DOHH2 (cell line): ENCODE data around the gene NRAP.

Source experiments
- H3F3A ChIP-seq: fragments of 200-600 bp; sonication (generic), shearing (Covaris generic); 2 replicates; pipeline ENCODE4 v1.6.0; 2016; ENCODE audit warnings: antibody characterized with exemption, mild to moderate bottlenecking; ENCODE audit not compliant: control insufficient read depth, insufficient read depth
- H3K27ac ChIP-seq: fragments of 200-600 bp; sonication (generic); 2 replicates; pipeline ENCODE4 v1.5.1; 2014; ENCODE audit warnings: low read depth, mild to moderate bottlenecking, low read length, moderate library complexity
- H3K27me3 ChIP-seq: fragments of 200-600 bp; sonication (generic); 2 replicates; pipeline ENCODE4 v1.6.1; 2014; ENCODE audit warnings: mild to moderate bottlenecking, low read length, mixed read lengths; ENCODE audit not compliant: control insufficient read depth
- H3K36me3 ChIP-seq: fragments of 200-600 bp; sonication (generic); 2 replicates; pipeline ENCODE4 v1.6.1; 2014; ENCODE audit warnings: mild to moderate bottlenecking, low read length, moderate library complexity, mixed read lengths; ENCODE audit not compliant: control insufficient read depth
- H3K4me1 ChIP-seq: fragments of 200-600 bp; sonication (generic); 2 replicates; pipeline ENCODE4 v1.6.1; 2014; ENCODE audit warnings: mild to moderate bottlenecking, low read length, mixed read lengths; ENCODE audit not compliant: control insufficient read depth
- H3K4me2 ChIP-seq: fragments of 200-600 bp; sonication (generic); 2 replicates; pipeline ENCODE4 v1.6.0; 2014; ENCODE audit warnings: mild to moderate bottlenecking, low read length, moderate library complexity
- H3K4me3 ChIP-seq: fragments of 200-600 bp; sonication (generic); 2 replicates; pipeline ENCODE4 v1.5.1; 2014; ENCODE audit warnings: mild to moderate bottlenecking, low read length, mixed read lengths
- H3K79me2 ChIP-seq: fragments of 200-600 bp; sonication (generic); 2 replicates; pipeline ENCODE4 v1.6.1; 2014; ENCODE audit warnings: mild to moderate bottlenecking, low read length, mixed read lengths; ENCODE audit not compliant: control insufficient read depth
- H3K9me2 ChIP-seq: fragments of 200-600 bp; sonication (generic); replicated peaks from 2 replicates; pipeline ENCODE4 v1.6.1; 2014; ENCODE audit warnings: mild to moderate bottlenecking, low read length, mixed read lengths; ENCODE audit not compliant: control insufficient read depth
- H3K9me3 ChIP-seq: fragments of 200-600 bp; sonication (generic); 2 replicates; pipeline ENCODE4 v1.6.1; 2014; ENCODE audit warnings: antibody characterized with exemption, low read length, mixed read lengths; ENCODE audit not compliant: control insufficient read depth, insufficient read depth
- H4K20me1 ChIP-seq: fragments of 200-600 bp; sonication (generic); 2 replicates; pipeline ENCODE4 v1.6.0; 2014; ENCODE audit warnings: low read depth, mild to moderate bottlenecking, antibody characterized with exemption, low read length, moderate library complexity; ENCODE audit not compliant: control insufficient read depth, insufficient read depth
- CTCF ChIP-seq: fragments of 200-600 bp; sonication (generic); IDR thresholded peaks from one replicate; pipeline ENCODE4 v1.5.1; 2014; ENCODE audit warnings: antibody characterized with exemption, mild to moderate bottlenecking, low read depth, low read length; ENCODE audit not compliant: poor library complexity, severe bottlenecking
- EZH2phosphoT487 ChIP-seq: fragments of 200-600 bp; sonication (generic); IDR thresholded peaks from 2 replicates; pipeline ENCODE4 v1.6.1; 2017; ENCODE audit warnings: borderline replicate concordance, mild to moderate bottlenecking, antibody characterized with exemption, low read length, moderate library complexity, mixed read lengths

The NRAP gene

DNA sequence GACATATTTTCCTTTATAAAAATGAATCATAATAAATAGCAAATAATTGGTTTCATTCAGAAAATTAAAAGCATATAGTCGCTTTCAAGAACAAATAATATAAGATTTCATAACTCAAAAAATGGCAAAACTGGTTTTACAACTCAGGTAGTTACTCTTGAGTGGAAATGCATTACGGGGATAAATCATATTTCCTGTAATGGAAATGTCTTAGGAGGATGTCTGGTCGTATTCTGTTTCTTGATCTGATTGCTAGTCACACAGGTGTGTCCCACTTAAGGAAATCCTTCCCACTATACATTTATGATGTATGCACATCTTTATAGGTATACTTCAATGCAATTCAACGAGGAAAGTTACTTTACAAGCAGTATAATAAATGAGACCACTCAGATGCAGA lies 20.7 kb downstream of the NRAP start:
- Histone ChIP-seq H3K9me3 (no peaks in the 10 kb centered on the region), H3K79me2 (no peaks in the 10 kb centered on the region), H3K27ac (no peak overlapping the region), H3K4me3 (no peak overlapping the region), H3F3A (no peaks in the 10 kb centered on the region), H3K27me3 (peaks cover 17% of the 10 kb centered on the region), H3K4me2 (no peak overlapping the region), H4K20me1 (no peaks in the 10 kb centered on the region), H3K36me3 (no peaks in the 10 kb centered on the region), H3K4me1 (no peaks in the 10 kb centered on the region), H3K9me2 (no peaks in the 10 kb centered on the region)
- TF ChIP-seq CTCF: no peak
- TF ChIP-seq EZH2phosphoT487: no peak

DNA sequence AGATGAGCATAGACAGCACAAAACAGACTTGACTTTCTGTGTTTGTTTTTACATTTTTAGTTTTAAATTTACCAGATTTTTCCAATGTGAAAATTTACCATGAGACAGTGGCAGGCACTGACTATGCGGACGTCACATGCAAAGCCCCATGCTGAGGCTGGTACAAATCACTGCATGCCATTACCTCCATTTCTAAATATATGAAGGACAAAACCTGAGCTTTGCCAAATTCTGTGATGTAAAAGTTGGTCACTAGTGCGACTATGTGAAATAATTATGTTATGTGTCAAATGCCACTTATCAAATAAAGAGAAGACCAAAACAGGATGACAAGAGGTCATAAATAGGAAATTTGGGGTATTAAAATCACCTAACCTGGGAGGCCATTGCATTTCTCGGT lies 22.1 kb downstream of the NRAP start:
- no peaks in the 10 kb centered on the region for H3K9me3 ChIP-seq
- H3K9me2 ChIP-seq: no peaks in the 10 kb centered on the region
- peaks cover 17% of the 10 kb centered on the region for H3K27me3 ChIP-seq
- H3K4me3 ChIP-seq: no peak overlapping the region
- H3K36me3 ChIP-seq: no peaks in the 10 kb centered on the region
- no peaks in the 10 kb centered on the region for H3F3A ChIP-seq
- no peaks in the 10 kb centered on the region for H3K79me2 ChIP-seq
- no peaks in the 10 kb centered on the region for H4K20me1 ChIP-seq
- no peak overlapping the region for H3K4me2 ChIP-seq
- H3K4me1 ChIP-seq: no peaks in the 10 kb centered on the region
- H3K27ac ChIP-seq: no peak overlapping the region
- TF ChIP-seq EZH2phosphoT487 (no peak), CTCF (no peak)

- Histone ChIP-seq H3K36me3 (no peaks in the 10 kb centered on the region), H3K9me2 (no peaks in the 10 kb centered on the region), H3F3A (no peaks in the 10 kb centered on the region), H3K27me3 (peaks cover 17% of the 10 kb centered on the region), H3K27ac (no peak overlapping the region), H3K4me1 (no peaks in the 10 kb centered on the region), H3K79me2 (no peaks in the 10 kb centered on the region), H3K4me2 (no peak overlapping the region), H3K9me3 (no peaks in the 10 kb centered on the region), H3K4me3 (no peak overlapping the region), H4K20me1 (no peaks in the 10 kb centered on the region)
- TF ChIP-seq EZH2phosphoT487 (no peak), CTCF (no peak)
Measured at GRCh38 chr10:113639966-113640365, 23.9 kb downstream of the NRAP start.
